ENCODE results near the gene TRIM54. TPM values are rescaled to one million over a fixed set of nuclear protein-coding genes. Genes with fewer than 3 reads are reported as not detected.

The TRIM54 gene
- polyA plus RNA-seq, 3 donors = not detected

GRCh38 chr2:27263287-27264252, 18.7 kb upstream of the TRIM54 start:
- peak overlapping the region; percentile 84 for H2AFZ ChIP-seq (ENCODE audit: insufficient read depth, low read depth, low read length, poor library complexity, severe bottlenecking)
- H3K9me3 Mint-ChIP-seq = peaks cover 0 to 18% (median 13%) of the 10 kb centered on the region in 7 donors
- DNase-seq = no peak
- H3K4me3 ChIP-seq (replicated peaks in 1 of 3; ENCODE audit: low read depth in 2 of 3, low read length in 3 of 3) = peak overlapping the region in 2 of 3 experiments; percentile 36 to 74
- H3K27me3 Mint-ChIP-seq (ENCODE audit: low read depth in 3 of 3) = peaks cover 29 to 34% (median 29%) of the 10 kb centered on the region in 3 donors
- H3K27me3 ChIP-seq (ENCODE audit: control insufficient read depth in 2 of 2, insufficient read depth in 2 of 2, low read length in 2 of 2) = peaks cover 60 to 73% of the 10 kb centered on the region in 2 donors
- H3K36me3 Mint-ChIP-seq = peaks cover 10 to 22% of the 10 kb centered on the region in 2 donors
- H3K4me3 Mint-ChIP-seq = peak overlapping the region; percentile 81 to 97
- H3K4me1 Mint-ChIP-seq = peaks cover 29% of the 10 kb centered on the region
- no peaks in the 10 kb centered on the region for H3K79me2 ChIP-seq (ENCODE audit: insufficient read depth, low read length)
- no peaks in the 10 kb centered on the region for H3K36me3 ChIP-seq (replicated peaks in 1 of 2; ENCODE audit: control insufficient read depth in 1 of 2, insufficient read depth in 2 of 2, low read length in 2 of 2)
- WGBS (ENCODE audit: insufficient coverage) = 3% methylated on average over 22 of the region's 46 CpGs
- TF ChIP-seq, protein P1, sequence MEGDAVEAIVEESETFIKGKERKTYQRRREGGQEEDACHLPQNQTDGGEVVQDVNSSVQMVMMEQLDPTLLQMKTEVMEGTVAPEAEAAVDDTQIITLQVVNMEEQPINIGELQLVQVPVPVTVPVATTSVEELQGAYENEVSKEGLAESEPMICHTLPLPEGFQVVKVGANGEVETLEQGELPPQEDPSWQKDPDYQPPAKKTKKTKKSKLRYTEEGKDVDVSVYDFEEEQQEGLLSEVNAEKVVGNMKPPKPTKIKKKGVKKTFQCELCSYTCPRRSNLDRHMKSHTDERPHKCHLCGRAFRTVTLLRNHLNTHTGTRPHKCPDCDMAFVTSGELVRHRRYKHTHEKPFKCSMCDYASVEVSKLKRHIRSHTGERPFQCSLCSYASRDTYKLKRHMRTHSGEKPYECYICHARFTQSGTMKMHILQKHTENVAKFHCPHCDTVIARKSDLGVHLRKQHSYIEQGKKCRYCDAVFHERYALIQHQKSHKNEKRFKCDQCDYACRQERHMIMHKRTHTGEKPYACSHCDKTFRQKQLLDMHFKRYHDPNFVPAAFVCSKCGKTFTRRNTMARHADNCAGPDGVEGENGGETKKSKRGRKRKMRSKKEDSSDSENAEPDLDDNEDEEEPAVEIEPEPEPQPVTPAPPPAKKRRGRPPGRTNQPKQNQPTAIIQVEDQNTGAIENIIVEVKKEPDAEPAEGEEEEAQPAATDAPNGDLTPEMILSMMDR (IDR thresholded peaks at IDR 0.05) = no peak
- H3K9ac ChIP-seq (ENCODE audit: insufficient read depth, low read length, poor library complexity, severe bottlenecking) = no peak overlapping the region
- peaks cover 26 to 38% of the 10 kb centered on the region in 2 donors for H3K4me1 ChIP-seq (ENCODE audit: control insufficient read depth in 1 of 2, insufficient read depth in 2 of 2, low read length in 2 of 2)
- H3K27ac ChIP-seq (ENCODE audit: low read depth in 1 of 2, low read length in 2 of 2) = no peak overlapping the region
- peak overlapping the region; percentile 96 for H3K4me2 ChIP-seq (replicated peaks; ENCODE audit: extremely low read depth, low read length, poor library complexity, severe bottlenecking)
- intact Hi-C loops (cut with micrococcal nuclease) = no loop called here
- no peaks in the 10 kb centered on the region for H4K20me1 ChIP-seq (ENCODE audit: insufficient read depth, low read length)
- peak overlapping the region in 3 of 7 donors; percentile 11 to 75 (median 42) for H3K27ac Mint-ChIP-seq
- H3K9me3 ChIP-seq (replicated peaks in 1 of 2; ENCODE audit: control insufficient read depth in 1 of 2, insufficient read depth in 1 of 2, low read length in 2 of 2) = peaks cover 0 to 36% of the 10 kb centered on the region in 2 donors

DNA sequence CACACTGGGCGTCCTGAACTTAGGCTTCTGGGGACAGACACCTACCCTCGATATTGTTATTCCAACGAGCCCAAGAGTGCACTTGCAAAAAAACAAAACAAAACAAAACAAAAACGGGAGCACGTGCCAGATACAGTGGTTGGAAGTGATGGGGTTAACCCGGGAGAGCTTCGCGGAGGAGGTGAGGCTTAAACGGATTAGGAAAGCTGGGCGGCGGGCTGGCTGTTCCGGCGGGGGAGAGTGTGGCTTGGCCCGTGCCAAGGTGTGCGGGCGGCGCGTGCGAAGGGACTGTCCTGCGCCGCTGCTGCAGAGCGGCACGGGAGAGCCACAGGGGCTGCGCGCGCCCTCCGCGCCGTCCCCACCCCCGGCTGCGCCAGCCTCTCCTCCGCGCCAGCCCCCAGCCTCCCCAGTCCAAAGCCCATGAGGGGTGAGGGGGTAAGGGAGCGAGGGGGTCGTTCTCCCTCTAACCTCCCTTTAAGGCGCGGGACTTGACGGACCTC, 17.9 kb upstream of the TRIM54 start:
- peak overlapping the region; percentile 19 for H3K9ac ChIP-seq (ENCODE audit: insufficient read depth, low read length, poor library complexity, severe bottlenecking)

More for the DNA sequence above, 17.9 kb upstream of the TRIM54 start:
- peaks cover 10 to 22% of the 10 kb centered on the region in 2 donors for H3K36me3 Mint-ChIP-seq
- H3K4me1 Mint-ChIP-seq = peaks cover 29% of the 10 kb centered on the region
- H3K4me2 ChIP-seq (replicated peaks; ENCODE audit: extremely low read depth, low read length, poor library complexity, severe bottlenecking) = peak overlapping the region; percentile 96
- peaks cover 22 to 28% (median 24%) of the 10 kb centered on the region in 3 donors for H3K27me3 Mint-ChIP-seq (ENCODE audit: low read depth in 3 of 3)
- peaks cover 0 to 18% (median 13%) of the 10 kb centered on the region in 7 donors for H3K9me3 Mint-ChIP-seq
- H3K79me2 ChIP-seq (ENCODE audit: insufficient read depth, low read length) = no peaks in the 10 kb centered on the region
- TF ChIP-seq, protein P1 (IDR thresholded peaks at IDR 0.05) = no peak
- peak in 1 of 3 donors; percentile 26 for DNase-seq
- WGBS (ENCODE audit: insufficient coverage) = 1% methylated on average over 25 of the region's 38 CpGs
- H2AFZ ChIP-seq (ENCODE audit: insufficient read depth, low read depth, low read length, poor library complexity, severe bottlenecking) = peak overlapping the region; percentile 84
- no peaks in the 10 kb centered on the region for H3K36me3 ChIP-seq (replicated peaks in 1 of 2; ENCODE audit: control insufficient read depth in 1 of 2, insufficient read depth in 2 of 2, low read length in 2 of 2)
- no peaks in the 10 kb centered on the region for H4K20me1 ChIP-seq (ENCODE audit: insufficient read depth, low read length)
- H3K4me3 Mint-ChIP-seq = peak overlapping the region; percentile 81 to 97
- H3K27ac Mint-ChIP-seq = peak overlapping the region in 2 of 7 donors; percentile 5 to 11
- H3K27ac ChIP-seq (ENCODE audit: low read depth in 1 of 2, low read length in 2 of 2) = no peak overlapping the region
- H3K27me3 ChIP-seq (ENCODE audit: control insufficient read depth in 2 of 2, insufficient read depth in 2 of 2, low read length in 2 of 2) = peaks cover 60 to 70% of the 10 kb centered on the region in 2 donors
- H3K4me3 ChIP-seq (replicated peaks in 1 of 3; ENCODE audit: low read depth in 2 of 3, low read length in 3 of 3) = peak overlapping the region; percentile 24 to 74 (median 43)
- intact Hi-C loops (cut with micrococcal nuclease) = no loop called here
- H3K4me1 ChIP-seq (ENCODE audit: control insufficient read depth in 1 of 2, insufficient read depth in 2 of 2, low read length in 2 of 2) = peaks cover 26 to 38% of the 10 kb centered on the region in 2 donors
- H3K9me3 ChIP-seq (replicated peaks in 1 of 2; ENCODE audit: control insufficient read depth in 1 of 2, insufficient read depth in 1 of 2, low read length in 2 of 2) = peaks cover 0 to 36% of the 10 kb centered on the region in 2 donors

Measured in CD14-positive monocyte (primary cell).